ENCODE data around the gene QSOX1. TPM values are rescaled to one million over a fixed set of nuclear protein-coding genes. Genes with fewer than 3 reads are reported as not detected.

The QSOX1 gene
- total and polyA plus RNA-seq, 2 experiments from 2014 or later: 225 to 257 TPM

GRCh38 chr1:180176965-180177364, 22.3 kb downstream of the QSOX1 start:
- no peak overlapping the region for H3K4me2 ChIP-seq
- no peaks in the 10 kb centered on the region for H3K36me3 ChIP-seq (replicated peaks; ENCODE audit: insufficient read depth, low read depth)
- H3K4me1 ChIP-seq (ENCODE audit: insufficient read depth): no peaks in the 10 kb centered on the region
- H3K9me3 ChIP-seq (ENCODE audit: low read depth): no peaks in the 10 kb centered on the region
- H3K79me2 ChIP-seq: no peaks in the 10 kb centered on the region
- no peaks in the 10 kb centered on the region for H4K20me1 ChIP-seq (ENCODE audit: insufficient read depth, poor library complexity, severe bottlenecking)
- H2AFZ ChIP-seq: no peak overlapping the region
- no peaks in the 10 kb centered on the region for H3K9me2 ChIP-seq (replicated peaks; ENCODE audit: insufficient read depth)
- H3K27ac ChIP-seq: no peak overlapping the region
- DNase-seq (ENCODE audit: low spot score): no peak
- no peaks in the 10 kb centered on the region for H3K27me3 ChIP-seq
- H3K4me3 ChIP-seq: no peak overlapping the region
- TF ChIP-seq EZH2phosphoT487 (IDR thresholded peaks at IDR 0.05; ENCODE audit: low read depth, severe bottlenecking, unreplicated experiment): no peak
- TF ChIP-seq EZH2 (IDR thresholded peaks at IDR 0.05; ENCODE audit: borderline replicate concordance): no peak
- WGBS (ENCODE audit: low lambda C conversion rate, missing lambda C conversion rate): 99% methylated on average over 4 of the region's 4 CpGs

GRCh38 chr1:180177931-180178330, 23.3 kb downstream of the QSOX1 start:
- H3K27me3 ChIP-seq: no peaks in the 10 kb centered on the region
- no peaks in the 10 kb centered on the region for H3K79me2 ChIP-seq
- 85% methylated on average over 4 of the region's 4 CpGs for WGBS (ENCODE audit: low lambda C conversion rate, missing lambda C conversion rate)
- H2AFZ ChIP-seq: no peak overlapping the region
- no peaks in the 10 kb centered on the region for H4K20me1 ChIP-seq (ENCODE audit: insufficient read depth, poor library complexity, severe bottlenecking)
- no peak overlapping the region for H3K4me3 ChIP-seq
- TF ChIP-seq, protein P1, sequence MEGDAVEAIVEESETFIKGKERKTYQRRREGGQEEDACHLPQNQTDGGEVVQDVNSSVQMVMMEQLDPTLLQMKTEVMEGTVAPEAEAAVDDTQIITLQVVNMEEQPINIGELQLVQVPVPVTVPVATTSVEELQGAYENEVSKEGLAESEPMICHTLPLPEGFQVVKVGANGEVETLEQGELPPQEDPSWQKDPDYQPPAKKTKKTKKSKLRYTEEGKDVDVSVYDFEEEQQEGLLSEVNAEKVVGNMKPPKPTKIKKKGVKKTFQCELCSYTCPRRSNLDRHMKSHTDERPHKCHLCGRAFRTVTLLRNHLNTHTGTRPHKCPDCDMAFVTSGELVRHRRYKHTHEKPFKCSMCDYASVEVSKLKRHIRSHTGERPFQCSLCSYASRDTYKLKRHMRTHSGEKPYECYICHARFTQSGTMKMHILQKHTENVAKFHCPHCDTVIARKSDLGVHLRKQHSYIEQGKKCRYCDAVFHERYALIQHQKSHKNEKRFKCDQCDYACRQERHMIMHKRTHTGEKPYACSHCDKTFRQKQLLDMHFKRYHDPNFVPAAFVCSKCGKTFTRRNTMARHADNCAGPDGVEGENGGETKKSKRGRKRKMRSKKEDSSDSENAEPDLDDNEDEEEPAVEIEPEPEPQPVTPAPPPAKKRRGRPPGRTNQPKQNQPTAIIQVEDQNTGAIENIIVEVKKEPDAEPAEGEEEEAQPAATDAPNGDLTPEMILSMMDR (IDR thresholded peaks at IDR 0.05; ENCODE audit: poor library complexity): no peak
- no peak for TF ChIP-seq EZH2phosphoT487 (IDR thresholded peaks at IDR 0.05; ENCODE audit: low read depth, severe bottlenecking, unreplicated experiment)
- no peak for TF ChIP-seq EZH2 (IDR thresholded peaks at IDR 0.05; ENCODE audit: borderline replicate concordance)
- no peak for DNase-seq (ENCODE audit: low spot score)
- H3K4me1 ChIP-seq (ENCODE audit: insufficient read depth): no peaks in the 10 kb centered on the region
- no peaks in the 10 kb centered on the region for H3K9me3 ChIP-seq (ENCODE audit: low read depth)
- no peak overlapping the region for H3K27ac ChIP-seq
- H3K4me2 ChIP-seq: no peak overlapping the region
- H3K9me2 ChIP-seq (replicated peaks; ENCODE audit: insufficient read depth): no peaks in the 10 kb centered on the region
- H3K36me3 ChIP-seq (replicated peaks; ENCODE audit: insufficient read depth, low read depth): no peaks in the 10 kb centered on the region

- Histone ChIP-seq H4K20me1 (ENCODE audit: insufficient read depth, poor library complexity, severe bottlenecking) (no peaks in the 10 kb centered on the region), H3K36me3 (replicated peaks; ENCODE audit: insufficient read depth, low read depth) (no peaks in the 10 kb centered on the region), H2AFZ (no peak overlapping the region), H3K4me1 (ENCODE audit: insufficient read depth) (no peaks in the 10 kb centered on the region), H3K27me3 (no peaks in the 10 kb centered on the region), H3K27ac (no peak overlapping the region), H3K4me2 (no peak overlapping the region), H3K79me2 (no peaks in the 10 kb centered on the region), H3K9me2 (replicated peaks; ENCODE audit: insufficient read depth) (no peaks in the 10 kb centered on the region), H3K9me3 (ENCODE audit: low read depth) (no peaks in the 10 kb centered on the region), H3K4me3 (no peak overlapping the region)
- 74% methylated on average over 12 of the region's 12 CpGs for WGBS (ENCODE audit: low lambda C conversion rate, missing lambda C conversion rate)
- TF ChIP-seq, protein P1 (IDR thresholded peaks at IDR 0.05; ENCODE audit: poor library complexity): peak; percentile 94
- TF ChIP-seq EZH2 (IDR thresholded peaks at IDR 0.05; ENCODE audit: borderline replicate concordance): no peak
- no peak for TF ChIP-seq EZH2phosphoT487 (IDR thresholded peaks at IDR 0.05; ENCODE audit: low read depth, severe bottlenecking, unreplicated experiment)
- peak; percentile 75 for DNase-seq (ENCODE audit: low spot score)
These were observed 24.0 kb downstream of the QSOX1 start for GRCh38 chr1:180178511-180179161.

- Histone ChIP-seq H3K36me3 (replicated peaks; ENCODE audit: insufficient read depth, low read depth) (no peaks in the 10 kb centered on the region), H3K9me2 (replicated peaks; ENCODE audit: insufficient read depth) (no peaks in the 10 kb centered on the region), H3K9me3 (ENCODE audit: low read depth) (no peaks in the 10 kb centered on the region), H4K20me1 (ENCODE audit: insufficient read depth, poor library complexity, severe bottlenecking) (no peaks in the 10 kb centered on the region), H3K27me3 (no peaks in the 10 kb centered on the region), H3K4me3 (no peak overlapping the region), H3K79me2 (no peaks in the 10 kb centered on the region), H3K4me1 (ENCODE audit: insufficient read depth) (no peaks in the 10 kb centered on the region), H3K4me2 (no peak overlapping the region), H2AFZ (no peak overlapping the region), H3K27ac (no peak overlapping the region)
- TF ChIP-seq EZH2 (IDR thresholded peaks at IDR 0.05; ENCODE audit: borderline replicate concordance) (no peak), EZH2phosphoT487 (IDR thresholded peaks at IDR 0.05; ENCODE audit: low read depth, severe bottlenecking, unreplicated experiment) (no peak)
- TF ChIP-seq, protein P1 (IDR thresholded peaks at IDR 0.05; ENCODE audit: poor library complexity): no peak
- DNase-seq (ENCODE audit: low spot score): no peak
- WGBS (ENCODE audit: low lambda C conversion rate, missing lambda C conversion rate): 89% methylated on average over 12 of the region's 12 CpGs
These were observed 24.7 kb downstream of the QSOX1 start for GRCh38 chr1:180179162-180179957.

All from hepatocyte (in vitro differentiated cells).